ENCODE data around the gene B4GALNT4.
"Not testable (repeated sequence)": the region's sequence is repeated elsewhere in the genome, so short reads cannot be mapped to it uniquely, and the experiment has no call there.

Gene B4GALNT4

GRCh38 chr11:369336-370018 lies at the start of gene B4GALNT4:
Gene B4GALNT4, plus strand, starts transcription at chr11:369499. Its CDS starts 305 bp downstream, at chr11:369804.
- DNase-seq (ENCODE audit: low read depth) = no peak

GRCh38 chr11:319888-320273 lies 49.4 kb upstream of the B4GALNT4 start:
- not testable (repeated sequence) for DNase-seq (ENCODE audit: low read depth)

GRCh38 chr11:324156-324555 lies 45.1 kb upstream of the B4GALNT4 start:
- no peak for DNase-seq (ENCODE audit: low read depth)

GRCh38 chr11:324593-325517 lies 44.4 kb upstream of the B4GALNT4 start:
- not testable (repeated sequence) for DNase-seq (ENCODE audit: low read depth)

- DNase-seq (ENCODE audit: low read depth) = no peak
Observed at GRCh38 chr11:325796-326591, 43.3 kb upstream of the B4GALNT4 start.

- no peak for DNase-seq (ENCODE audit: low read depth)
Observed at GRCh38 chr11:326592-326841, 42.8 kb upstream of the B4GALNT4 start.

- peak; percentile 34 for DNase-seq (ENCODE audit: low read depth)
Observed at GRCh38 chr11:326842-327580, 42.3 kb upstream of the B4GALNT4 start.

- no peak for DNase-seq (ENCODE audit: low read depth)
Observed at GRCh38 chr11:327581-327923, 41.7 kb upstream of the B4GALNT4 start.

- DNase-seq (ENCODE audit: low read depth) = no peak
Observed at GRCh38 chr11:328012-328411, 41.3 kb upstream of the B4GALNT4 start.

GRCh38 chr11:328516-329100 lies 40.7 kb upstream of the B4GALNT4 start:
- DNase-seq (ENCODE audit: low read depth) = not testable (repeated sequence)

GRCh38 chr11:329886-330253 lies 39.4 kb upstream of the B4GALNT4 start:
- no peak for DNase-seq (ENCODE audit: low read depth)

- DNase-seq (ENCODE audit: low read depth) = no peak
Observed at GRCh38 chr11:330307-330693, 39.0 kb upstream of the B4GALNT4 start.

GRCh38 chr11:330694-331357 lies 38.5 kb upstream of the B4GALNT4 start:
- DNase-seq (ENCODE audit: low read depth) = no peak

- DNase-seq (ENCODE audit: low read depth) = no peak
Observed at GRCh38 chr11:331358-332060, 37.8 kb upstream of the B4GALNT4 start.

- no peak for DNase-seq (ENCODE audit: low read depth)
Observed at GRCh38 chr11:332651-333480, 36.4 kb upstream of the B4GALNT4 start.

- DNase-seq (ENCODE audit: low read depth) = not testable (repeated sequence)
Observed at GRCh38 chr11:333616-334263, 35.6 kb upstream of the B4GALNT4 start.

- no peak for DNase-seq (ENCODE audit: low read depth)
Observed at GRCh38 chr11:334264-334994, 34.9 kb upstream of the B4GALNT4 start.

All from fibroblast of gingiva (primary cell).